ENCODE data around the gene HBEGF.

The HBEGF gene

DNA sequence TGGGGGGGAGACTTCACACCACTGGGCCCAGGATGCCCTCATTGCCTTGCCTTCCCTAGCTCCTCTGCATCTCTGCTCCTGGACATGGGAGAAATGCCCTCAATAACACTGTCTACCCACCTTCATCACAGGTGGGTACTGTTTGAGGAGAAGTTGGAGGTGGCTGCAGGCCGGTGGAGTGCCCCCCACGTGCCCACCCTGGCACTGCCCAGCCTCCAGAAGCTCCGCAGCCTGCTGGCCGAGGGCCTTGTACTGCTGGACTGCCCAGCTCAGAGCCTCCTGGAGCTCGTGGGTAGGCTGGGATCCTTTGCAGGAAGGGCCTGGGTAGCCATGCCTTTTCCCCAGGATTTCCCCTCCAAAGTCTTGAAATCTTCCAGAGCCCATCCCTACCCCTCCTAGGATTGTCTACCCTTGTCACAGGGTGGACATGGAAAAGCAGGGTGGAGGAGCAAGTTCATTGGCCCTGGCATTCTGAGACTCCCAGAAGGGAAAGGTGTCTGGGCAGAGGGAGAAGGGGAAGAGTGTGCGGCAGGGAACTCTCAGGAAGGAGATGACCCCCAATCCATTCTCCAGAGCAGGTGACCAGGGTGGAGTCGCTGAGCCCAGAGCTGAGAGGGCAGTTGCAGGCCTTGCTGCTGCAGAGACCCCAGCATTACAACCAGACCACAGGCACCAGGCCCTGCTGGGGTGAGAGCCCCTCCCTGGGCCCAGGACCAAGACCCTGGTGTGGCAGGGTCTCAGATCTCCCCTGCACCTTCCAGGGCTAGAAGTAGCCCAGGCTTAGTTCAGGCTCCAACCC lies 14.5 kb upstream of the HBEGF start:
- TF ChIP-seq, protein P1, sequence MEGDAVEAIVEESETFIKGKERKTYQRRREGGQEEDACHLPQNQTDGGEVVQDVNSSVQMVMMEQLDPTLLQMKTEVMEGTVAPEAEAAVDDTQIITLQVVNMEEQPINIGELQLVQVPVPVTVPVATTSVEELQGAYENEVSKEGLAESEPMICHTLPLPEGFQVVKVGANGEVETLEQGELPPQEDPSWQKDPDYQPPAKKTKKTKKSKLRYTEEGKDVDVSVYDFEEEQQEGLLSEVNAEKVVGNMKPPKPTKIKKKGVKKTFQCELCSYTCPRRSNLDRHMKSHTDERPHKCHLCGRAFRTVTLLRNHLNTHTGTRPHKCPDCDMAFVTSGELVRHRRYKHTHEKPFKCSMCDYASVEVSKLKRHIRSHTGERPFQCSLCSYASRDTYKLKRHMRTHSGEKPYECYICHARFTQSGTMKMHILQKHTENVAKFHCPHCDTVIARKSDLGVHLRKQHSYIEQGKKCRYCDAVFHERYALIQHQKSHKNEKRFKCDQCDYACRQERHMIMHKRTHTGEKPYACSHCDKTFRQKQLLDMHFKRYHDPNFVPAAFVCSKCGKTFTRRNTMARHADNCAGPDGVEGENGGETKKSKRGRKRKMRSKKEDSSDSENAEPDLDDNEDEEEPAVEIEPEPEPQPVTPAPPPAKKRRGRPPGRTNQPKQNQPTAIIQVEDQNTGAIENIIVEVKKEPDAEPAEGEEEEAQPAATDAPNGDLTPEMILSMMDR (conservative IDR thresholded peaks at IDR 0.05; ENCODE audit: low read depth, low read length) = no peak
- H3K4me3 ChIP-seq (ENCODE audit: low read length) = no peak overlapping the region
- DNase-seq (ENCODE audit: low read depth) = no peak

DNA sequence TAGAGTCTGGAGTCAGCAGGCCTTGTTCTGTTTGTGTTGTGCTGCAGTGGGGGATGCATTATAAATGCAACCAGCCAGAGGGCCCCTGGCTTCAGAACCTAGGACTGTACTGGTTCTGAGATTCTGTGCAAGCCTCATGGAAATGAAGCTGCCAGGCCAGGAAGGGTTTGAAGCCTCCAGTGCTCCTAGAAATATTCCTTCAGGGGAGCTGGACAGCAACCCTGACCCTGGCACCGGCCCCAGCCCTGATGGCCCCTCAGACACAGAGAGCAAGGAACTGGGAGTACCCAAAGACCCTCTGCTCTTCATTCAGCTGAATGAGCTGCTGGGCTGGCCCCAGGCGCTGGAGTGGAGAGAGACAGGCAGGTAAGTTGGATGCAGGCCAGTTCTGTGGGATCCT lies 13.7 kb upstream of the HBEGF start, which contains the start of gene SLC4A9:
Gene SLC4A9 (plus strand): TSS at position 94 of the 400 bp plus-strand sequence. CDS start 43 bp downstream, at position 137.
- TF ChIP-seq, protein P1 (conservative IDR thresholded peaks at IDR 0.05; ENCODE audit: low read depth, low read length) = no peak
- H3K4me3 ChIP-seq (ENCODE audit: low read length) = no peak within 1 kb of the TSS

DNA sequence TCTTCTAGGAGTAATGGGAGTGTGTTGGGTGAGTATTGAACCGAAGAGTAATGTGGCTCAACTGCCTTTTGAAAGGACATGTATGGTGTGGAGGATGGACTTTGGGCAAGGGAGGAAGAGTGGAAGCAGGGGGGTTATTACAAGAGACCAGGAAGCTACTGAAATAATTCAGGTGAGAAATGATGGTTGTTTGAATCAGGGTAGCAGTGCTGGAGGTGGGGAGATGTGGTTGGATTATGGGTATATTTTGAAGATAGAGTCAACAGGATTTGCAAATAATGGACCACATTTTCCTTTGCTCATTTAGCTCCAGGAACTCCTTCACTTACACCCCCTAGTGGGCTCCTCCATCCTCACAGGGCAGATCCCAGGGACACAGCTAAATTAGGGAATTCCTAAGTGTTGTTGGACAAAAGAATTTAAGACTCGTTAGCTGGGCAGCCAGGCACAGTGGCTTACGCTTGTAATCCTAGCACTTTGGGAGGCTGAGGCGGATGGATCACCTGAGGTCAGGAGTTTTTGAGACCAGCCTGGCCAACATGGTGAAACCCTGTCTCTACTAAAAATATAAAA lies 12.4 kb upstream of the HBEGF start:
- TF ChIP-seq, protein P1 (conservative IDR thresholded peaks at IDR 0.05; ENCODE audit: low read depth, low read length) = peak; percentile 68
- peak; percentile 44 for DNase-seq (ENCODE audit: low read depth)
- H3K4me3 ChIP-seq (ENCODE audit: low read length) = no peak overlapping the region

More for the DNA sequence above, 13.7 kb upstream of the HBEGF start, which contains the start of gene SLC4A9:
- DNase-seq (ENCODE audit: low read depth) = no peak

DNA sequence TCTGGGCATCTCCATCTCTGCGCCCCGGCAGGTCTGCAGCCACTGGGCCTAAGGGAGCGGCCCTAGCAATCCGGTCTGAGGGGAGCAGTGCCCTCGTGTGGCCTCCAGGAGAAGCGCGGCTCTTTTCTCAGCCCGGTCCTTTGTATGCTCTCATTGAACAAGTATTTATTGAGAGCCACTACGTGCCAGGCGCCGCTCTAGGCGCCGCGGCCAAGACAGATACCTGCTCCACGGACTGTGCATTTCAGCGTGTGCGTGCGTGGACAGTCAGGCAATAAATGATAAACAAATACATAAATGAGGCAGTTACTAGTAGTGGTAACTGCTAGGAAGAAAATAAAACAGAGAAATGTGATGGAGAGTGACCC lies 11.3 kb upstream of the HBEGF start:
- peak; percentile 68 for DNase-seq (ENCODE audit: low read depth)
- TF ChIP-seq, protein P1 (conservative IDR thresholded peaks at IDR 0.05; ENCODE audit: low read depth, low read length) = peak; percentile 90
- H3K4me3 ChIP-seq (ENCODE audit: low read length) = no peak overlapping the region

DNA sequence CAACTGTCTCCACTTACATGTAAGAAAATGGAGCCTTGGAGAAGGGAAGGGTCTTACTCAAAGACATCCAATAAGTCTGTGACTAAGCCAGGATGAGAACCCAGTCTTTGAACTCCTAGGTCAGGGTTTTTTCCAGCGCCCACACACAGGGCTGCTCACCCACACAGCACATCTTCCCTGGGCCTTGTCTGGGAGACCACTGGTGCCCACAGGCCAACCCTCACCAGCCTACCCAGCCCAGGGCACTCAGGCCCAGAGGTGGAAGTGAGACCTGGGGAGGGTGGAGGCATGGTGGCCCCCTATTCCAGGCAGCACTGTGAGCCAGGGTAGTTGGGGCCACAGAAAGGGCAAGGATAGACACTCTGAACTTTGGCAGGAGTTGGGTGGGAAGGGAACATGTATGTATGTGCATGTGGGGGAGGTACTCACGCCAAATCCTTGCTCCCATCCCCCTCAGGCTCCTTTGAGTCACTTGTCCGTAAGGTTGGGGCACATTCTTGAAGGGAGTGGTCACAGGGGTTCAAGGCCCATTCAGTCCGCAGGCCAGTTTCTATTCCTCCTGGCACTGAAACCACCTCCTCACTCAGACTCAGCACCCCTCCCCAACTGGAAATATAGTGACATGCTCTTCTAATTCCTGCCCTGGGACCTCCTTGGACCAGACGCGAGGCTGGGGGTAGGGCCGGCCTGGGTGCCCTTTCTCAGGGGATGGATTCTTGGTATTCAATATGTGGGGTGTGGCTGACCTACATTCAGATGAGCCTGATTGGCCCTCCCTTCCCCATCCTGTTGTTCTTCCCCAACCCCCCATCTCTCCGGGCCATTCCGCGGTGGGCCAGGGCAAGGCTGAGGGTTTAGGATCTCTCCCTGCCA lies 10.7 kb upstream of the HBEGF start:
- TF ChIP-seq, protein P1 (conservative IDR thresholded peaks at IDR 0.05; ENCODE audit: low read depth, low read length) = no peak
- no peak for DNase-seq (ENCODE audit: low read depth)
- H3K4me3 ChIP-seq (ENCODE audit: low read length) = no peak overlapping the region

DNA sequence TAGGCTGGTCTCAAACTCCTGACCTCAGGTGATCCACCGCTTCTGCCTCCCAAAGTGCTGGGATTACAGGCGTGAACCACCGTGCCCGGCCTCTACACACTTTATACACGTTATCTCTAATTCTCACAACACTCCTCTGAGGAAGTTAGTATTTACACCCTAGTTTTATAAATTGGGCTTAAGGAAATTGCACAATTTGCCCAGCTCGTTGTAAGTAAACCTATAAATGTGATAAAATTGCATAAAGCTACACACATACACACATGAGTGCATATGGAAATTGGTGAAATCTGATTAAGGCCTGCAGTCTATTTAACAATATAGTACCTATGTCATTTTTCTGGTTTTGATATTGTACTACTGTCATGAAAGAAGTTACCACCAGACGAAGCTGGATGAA lies 9.1 kb upstream of the HBEGF start:
- TF ChIP-seq, protein P1 (conservative IDR thresholded peaks at IDR 0.05; ENCODE audit: low read depth, low read length) = no peak
- DNase-seq (ENCODE audit: low read depth) = no peak
- H3K4me3 ChIP-seq (ENCODE audit: low read length) = no peak overlapping the region
